H54 (cell line): Measurements from ENCODE around the gene ALAS2.
"Not testable (repeated sequence)": the region's sequence is repeated elsewhere in the genome, so short reads cannot be mapped to it uniquely, and the experiment has no call there.

Experiments
- DNase-seq: peaks from one replicate; pipeline ENCODE4 v3.0.0; 2011; ENCODE audit warnings: low spot score, mixed read lengths; ENCODE audit not compliant: insufficient read length
- FAIRE-seq: peaks from 3 replicates; lab custom pipeline; 2011; peaks lifted over from hg19 to GRCh38; lab: Jason Lieb, UNC
- POLR2A ChIP-seq: IDR thresholded peaks from 2 replicates; pipeline ENCODE4 v1.6.1; 2011; ENCODE audit warnings: low read depth, mild to moderate bottlenecking, low read length

The ALAS2 gene

GRCh38 chrX:54992911-54993622 lies 37.7 kb downstream of the ALAS2 start:
- no peak for TF ChIP-seq POLR2A
- no peak for FAIRE-seq
- DNase-seq = no peak

GRCh38 chrX:54991706-54992105 lies 39.1 kb downstream of the ALAS2 start:
- no peak for TF ChIP-seq POLR2A
- DNase-seq (no peak), FAIRE-seq (no peak)

- FAIRE-seq, DNase-seq: not testable (repeated sequence)
These were observed 47.5 kb downstream of the ALAS2 start for GRCh38 chrX:54983306-54983705.

- DNase-seq (no peak), FAIRE-seq (no peak)
- TF ChIP-seq POLR2A = no peak
These were observed 50.4 kb downstream of the ALAS2 start for GRCh38 chrX:54980334-54980733.

GRCh38 chrX:54979432-54979831 lies 51.3 kb downstream of the ALAS2 start:
- DNase-seq (no peak), FAIRE-seq (no peak)
- no peak for TF ChIP-seq POLR2A

GRCh38 chrX:54978448-54978847 lies 52.3 kb downstream of the ALAS2 start:
- no peak for TF ChIP-seq POLR2A
- DNase-seq = no peak
- FAIRE-seq = no peak

DNA sequence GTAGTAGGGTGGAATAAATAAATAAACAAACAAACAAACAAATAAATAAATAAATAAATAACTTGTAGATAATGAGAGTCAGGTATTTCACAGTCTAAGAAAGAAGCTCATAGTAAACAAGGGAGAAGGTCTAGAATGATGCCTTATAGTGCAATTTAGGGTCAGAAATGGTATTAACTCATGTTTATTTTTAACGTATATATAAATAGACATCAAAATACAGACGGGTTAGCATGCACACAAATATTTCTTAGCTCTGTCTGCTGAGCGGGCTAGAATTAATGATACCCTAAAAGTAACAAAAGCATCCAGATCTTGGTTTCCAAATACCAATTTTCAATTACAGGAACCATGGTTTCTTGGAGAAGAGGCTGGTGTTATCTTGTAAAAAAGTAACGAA lies 53.4 kb downstream of the ALAS2 start:
- no peak for TF ChIP-seq POLR2A
- DNase-seq (no peak), FAIRE-seq (no peak)

DNA sequence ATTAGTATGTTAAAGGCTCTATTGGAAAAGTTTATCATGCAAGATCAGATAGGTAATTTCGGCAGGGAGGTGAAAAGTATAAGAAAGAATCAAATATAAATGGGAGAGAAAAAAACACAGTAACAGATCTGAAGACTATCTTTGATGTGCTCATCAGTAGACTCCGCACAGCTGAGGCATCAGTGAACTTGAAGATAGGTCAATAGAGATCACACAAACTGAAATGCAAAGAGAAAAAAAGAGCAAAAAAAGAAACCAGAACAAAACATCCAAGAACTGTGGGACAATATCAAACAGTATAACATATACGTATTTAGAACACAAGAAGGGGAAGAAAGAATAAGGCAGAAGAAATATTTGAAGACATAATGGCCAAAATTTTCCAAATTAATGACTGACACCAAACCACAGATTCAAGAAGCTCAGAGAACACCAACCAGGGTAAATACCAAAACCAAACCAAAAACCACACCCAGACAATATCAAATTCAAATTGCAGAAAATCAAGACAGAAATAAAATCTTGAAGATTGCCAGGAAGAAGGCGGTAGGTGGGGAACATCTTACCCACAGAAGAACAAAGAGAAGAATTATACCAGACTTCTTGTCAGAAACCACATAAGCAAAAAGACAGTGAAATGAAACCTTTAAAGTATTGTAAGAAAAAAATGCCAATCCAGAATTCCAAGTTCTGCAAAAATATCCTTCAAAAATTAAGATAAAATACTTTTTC lies 65.8 kb downstream of the ALAS2 start:
- FAIRE-seq (no peak), DNase-seq (no peak)
- no peak for TF ChIP-seq POLR2A

- DNase-seq = no peak
- no peak for FAIRE-seq
- TF ChIP-seq POLR2A = no peak
These were observed 69.0 kb downstream of the ALAS2 start for GRCh38 chrX:54961750-54962149.
